Ishikawa (cell line): ENCODE measurements around the gene ANO7.

ENCODE experiments used
- CEBPB ChIP-seq: IDR thresholded peaks from 2 replicates; pipeline ENCODE4 v1.6.1; 2012
- CREB1 ChIP-seq: IDR thresholded peaks from 2 replicates; pipeline ENCODE4 v1.6.1; 2012; ENCODE audit warnings: low read depth
- EGR1 ChIP-seq: IDR thresholded peaks from 2 replicates; pipeline ENCODE4 v1.6.1; 2012
- EP300 ChIP-seq: IDR thresholded peaks from 2 replicates; pipeline ENCODE4 v1.6.1; 2012; ENCODE audit warnings: borderline replicate concordance
- FOXM1 ChIP-seq: IDR thresholded peaks from 2 replicates; pipeline ENCODE4 v1.6.1; 2012; ENCODE audit warnings: low read depth, borderline replicate concordance
- MAX ChIP-seq: IDR thresholded peaks from 2 replicates; pipeline ENCODE4 v1.6.1; 2012
- NFIC ChIP-seq: IDR thresholded peaks from 2 replicates; pipeline ENCODE4 v1.6.1; 2012
- RAD21 ChIP-seq: IDR thresholded peaks from 2 replicates; pipeline ENCODE4 v1.6.1; 2012; ENCODE audit warnings: low read depth
- REST ChIP-seq: IDR thresholded peaks from 2 replicates; pipeline ENCODE4 v1.6.1; 2012; ENCODE audit warnings: low read depth, mild to moderate bottlenecking
- TAF1 ChIP-seq: IDR thresholded peaks from 2 replicates; pipeline ENCODE4 v1.6.1; 2012; ENCODE audit warnings: low read depth, mild to moderate bottlenecking
- TCF12 ChIP-seq: IDR thresholded peaks from 2 replicates; pipeline ENCODE4 v1.6.1; 2012; ENCODE audit warnings: low read depth
- TEAD4 ChIP-seq: IDR thresholded peaks from 2 replicates; pipeline ENCODE4 v1.6.1; 2012
- USF1 ChIP-seq: IDR thresholded peaks from 2 replicates; pipeline ENCODE4 v1.6.1; 2012
- YY1 ChIP-seq: IDR thresholded peaks from 2 replicates; pipeline ENCODE4 v1.6.1; 2012; ENCODE audit warnings: low read depth
- ZBTB7A ChIP-seq: IDR thresholded peaks from 2 replicates; pipeline ENCODE4 v1.6.1; 2012; ENCODE audit warnings: low read depth

Gene ANO7

GRCh38 chr2:241224851-241225438, 36.5 kb downstream of the ANO7 start:
- TF ChIP-seq FOXM1 (no peak), EP300 (no peak), CREB1 (no peak), NFIC (no peak), TAF1 (no peak), YY1 (no peak), ZBTB7A (no peak), CEBPB (no peak), MAX (no peak), REST (no peak), USF1 (no peak), TEAD4 (no peak), RAD21 (no peak), TCF12 (no peak), EGR1 (no peak)

GRCh38 chr2:241225545-241225944, 37.1 kb downstream of the ANO7 start:
- no peak for TF ChIP-seq RAD21
- TF ChIP-seq ZBTB7A: no peak
- no peak for TF ChIP-seq MAX
- no peak for TF ChIP-seq USF1
- TF ChIP-seq EP300: no peak
- no peak for TF ChIP-seq EGR1
- TF ChIP-seq TCF12: no peak
- TF ChIP-seq CREB1: no peak
- TF ChIP-seq NFIC: no peak

GRCh38 chr2:241225983-241226382, 37.5 kb downstream of the ANO7 start:
- TF ChIP-seq RAD21: no peak
- no peak for TF ChIP-seq FOXM1
- no peak for TF ChIP-seq YY1
- TF ChIP-seq TCF12: no peak
- no peak for TF ChIP-seq TEAD4
- TF ChIP-seq MAX: no peak
- TF ChIP-seq REST: no peak
- no peak for TF ChIP-seq USF1
- no peak for TF ChIP-seq EGR1
- no peak for TF ChIP-seq CEBPB
- TF ChIP-seq CREB1: no peak
- no peak for TF ChIP-seq EP300
- TF ChIP-seq ZBTB7A: no peak
- no peak for TF ChIP-seq TAF1
- no peak for TF ChIP-seq NFIC

GRCh38 chr2:241226723-241227572, 38.5 kb downstream of the ANO7 start:
- no peak for TF ChIP-seq CREB1
- no peak for TF ChIP-seq ZBTB7A
- TF ChIP-seq TEAD4: no peak
- no peak for TF ChIP-seq CEBPB

- TF ChIP-seq TCF12 (no peak), EP300 (no peak), CREB1 (no peak), CEBPB (no peak), TEAD4 (no peak), FOXM1 (no peak), USF1 (no peak), YY1 (no peak), REST (no peak), MAX (no peak), NFIC (no peak)
Measured at GRCh38 chr2:241227594-241227993, 39.1 kb downstream of the ANO7 start.
